Germinal center (tissue), 1 donor: ENCODE results near the gene TSC2.

Experiments used
- DNase-seq: peaks from one replicate; pipeline ENCODE4 v3.0.0; 2012; ENCODE audit warnings: mixed read lengths, low spot score

Gene TSC2

DNA sequence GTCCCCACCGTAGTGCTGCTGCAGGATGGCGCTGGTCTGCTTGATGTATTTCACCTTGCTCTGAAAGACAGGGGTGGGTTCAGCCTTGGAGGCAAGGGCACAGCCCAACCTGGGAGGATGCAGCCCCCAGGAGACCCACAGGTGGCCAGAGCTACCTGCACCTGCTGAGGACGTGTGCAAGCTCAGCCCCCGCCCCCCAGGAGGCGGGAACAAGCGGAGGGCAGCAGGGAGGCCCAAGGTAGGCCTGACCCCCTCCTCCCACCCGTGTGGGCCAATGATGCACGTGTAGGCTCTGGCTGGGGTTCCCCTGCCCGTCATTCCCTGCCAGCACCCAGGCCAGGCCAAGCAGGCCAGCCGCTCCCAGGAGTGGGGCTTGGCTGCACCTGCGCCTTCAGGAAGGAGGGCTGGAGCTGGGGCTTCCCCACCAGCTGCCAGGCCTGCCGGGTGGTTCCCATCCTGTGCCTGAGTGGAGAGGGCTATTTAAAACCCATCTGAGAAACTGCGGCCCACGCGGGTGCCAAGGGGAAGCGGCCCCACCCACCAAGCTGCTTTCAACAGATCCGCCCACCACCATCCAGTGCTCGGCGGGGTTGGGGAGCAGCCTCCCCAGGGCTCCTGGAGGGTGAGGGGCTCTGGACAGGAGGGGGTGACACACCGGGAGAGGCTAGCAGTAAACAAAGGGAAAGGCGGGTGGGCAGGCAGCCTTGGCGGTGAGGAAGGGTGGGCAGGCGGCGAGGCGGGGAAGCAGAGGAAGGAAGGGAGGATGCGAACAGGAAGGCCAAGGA is 3.9 kb upstream of the TSC2 start:
- no peak for DNase-seq

DNA sequence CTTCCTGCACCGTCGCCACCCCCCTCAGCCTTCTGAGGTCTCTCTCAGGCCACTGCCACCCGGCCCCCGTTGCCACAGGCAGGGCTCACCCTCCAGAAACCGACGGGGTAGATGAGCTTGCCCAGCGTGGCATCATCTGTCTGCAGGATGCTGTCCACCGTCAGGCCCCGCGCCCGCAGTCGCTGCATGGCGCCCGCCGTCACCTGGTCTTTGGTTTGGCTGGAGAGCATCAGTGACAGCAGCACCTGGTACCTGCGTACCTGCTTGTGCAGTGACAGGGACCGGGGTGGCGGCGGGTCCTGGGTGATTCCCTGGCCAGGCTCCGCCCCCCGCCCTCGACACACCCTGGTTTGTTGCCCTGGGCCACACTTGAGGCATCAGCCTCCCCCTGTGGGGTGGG is 3.2 kb upstream of the TSC2 start:
- no peak for DNase-seq

DNA sequence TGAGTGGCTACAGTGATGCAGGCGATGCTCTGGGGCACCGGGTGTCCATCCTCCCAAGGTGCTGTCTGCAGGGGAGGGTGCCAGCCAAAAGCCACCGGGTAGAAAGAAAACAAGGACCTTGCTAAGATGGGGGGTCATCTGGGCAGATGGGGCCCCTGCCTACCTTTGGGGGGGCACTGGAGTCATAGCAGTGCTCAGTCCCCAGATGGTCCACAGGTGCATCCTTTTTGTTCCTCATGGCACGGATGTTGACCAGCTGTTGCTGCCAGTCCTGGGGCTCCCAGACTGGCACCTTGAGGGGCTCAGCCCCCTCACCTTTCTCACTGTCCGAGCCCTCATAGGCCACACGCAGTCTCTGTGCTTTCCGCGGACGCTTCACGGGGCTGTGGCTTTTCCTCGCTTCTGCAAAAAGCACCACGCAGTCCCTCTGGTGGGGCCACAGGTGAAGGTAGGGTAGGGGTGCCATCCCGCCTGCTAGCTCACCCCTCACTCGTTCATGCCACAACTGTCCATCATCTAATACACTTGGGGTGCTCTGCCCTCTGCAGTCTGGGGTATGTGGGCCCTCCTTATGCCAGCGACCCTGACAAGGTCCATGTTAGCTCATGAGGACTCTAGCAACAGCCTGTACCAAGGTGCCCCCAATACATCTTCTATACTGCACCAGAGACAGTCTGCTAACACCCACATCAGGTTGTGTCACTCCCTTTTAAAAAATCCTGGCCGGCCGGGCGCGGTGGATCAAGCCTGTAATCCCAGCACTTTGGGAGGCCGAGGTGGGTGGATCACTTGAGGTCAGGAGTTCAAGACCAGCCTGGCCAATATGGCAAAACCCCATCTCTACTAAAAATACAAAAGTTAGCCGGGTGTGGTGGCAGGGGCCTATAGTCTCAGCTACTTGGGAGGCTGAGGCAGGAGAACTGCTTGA is 1.6 kb upstream of the TSC2 start:
- DNase-seq, result no peak

- DNase-seq, result no peak
Observed at GRCh38 chr16:2046893-2047329, 874 bp upstream of the TSC2 start.

DNA sequence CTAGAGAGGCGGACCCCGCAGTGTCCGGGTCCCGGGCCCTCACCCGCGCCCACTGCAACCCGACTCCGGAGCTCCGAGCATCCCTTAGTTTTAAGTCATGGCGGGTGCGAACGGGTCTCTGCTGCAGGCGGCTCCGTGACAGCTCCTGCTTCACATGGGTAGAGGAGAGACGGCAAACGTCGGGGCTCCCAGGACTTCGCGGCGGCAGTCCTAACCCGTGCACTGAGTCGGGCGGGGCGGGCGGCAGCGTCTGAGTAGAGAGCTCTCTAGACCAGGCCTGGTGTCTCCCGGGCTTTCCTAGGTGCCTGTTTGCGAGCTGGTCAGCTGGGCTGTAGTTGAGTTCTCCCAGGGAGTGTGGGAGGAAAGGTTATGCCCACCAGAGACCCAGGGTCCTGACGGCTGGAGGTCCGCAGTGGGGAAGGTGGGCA is 345 bp downstream of the TSC2 start:
- no peak for DNase-seq

DNA sequence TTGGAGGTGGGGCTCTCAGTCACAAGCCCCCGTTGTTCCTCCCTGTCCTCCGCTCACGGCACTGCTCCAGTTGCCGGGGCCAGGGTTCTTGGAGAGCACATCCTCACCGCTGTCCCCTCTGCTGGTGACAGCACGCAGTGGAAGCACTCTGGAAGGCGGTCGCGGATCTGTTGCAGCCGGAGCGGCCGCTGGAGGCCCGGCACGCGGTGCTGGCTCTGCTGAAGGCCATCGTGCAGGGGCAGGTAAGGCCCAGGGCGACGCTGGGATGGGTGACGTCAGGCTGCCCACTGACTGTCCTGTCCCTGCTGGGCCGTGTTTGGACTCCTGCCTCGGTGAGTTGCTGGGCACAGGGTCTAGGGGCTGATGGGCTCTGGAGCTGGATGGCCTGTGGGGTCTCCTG is 5.4 kb downstream of the TSC2 start:
- DNase-seq, result no peak

GRCh38 chr16:2053897-2054296 is 6.1 kb downstream of the TSC2 start:
- no peak for DNase-seq

- DNase-seq, result no peak
Observed at GRCh38 chr16:2054543-2055245, 6.9 kb downstream of the TSC2 start.

DNA sequence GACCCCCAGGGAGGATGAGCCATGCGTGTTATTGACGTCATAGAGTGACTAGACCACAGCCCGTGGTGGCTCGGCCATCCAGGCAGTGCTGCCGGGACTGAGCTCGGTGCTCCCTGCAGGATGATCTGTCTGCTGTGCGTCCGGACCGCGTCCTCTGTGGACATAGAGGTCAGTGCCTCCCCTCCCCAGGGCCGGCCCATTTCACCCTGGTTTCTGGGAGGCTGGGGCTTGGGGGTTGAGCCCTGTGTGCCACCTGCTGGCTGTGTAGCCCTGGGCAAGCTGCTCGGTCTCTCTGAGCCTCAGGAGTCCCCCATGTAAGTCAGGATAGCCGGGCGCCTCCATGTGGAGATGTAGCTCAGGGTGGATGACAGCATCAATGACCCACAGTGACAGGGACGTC is 8.3 kb downstream of the TSC2 start:
- no peak for DNase-seq

GRCh38 chr16:2056681-2057407 is 9.1 kb downstream of the TSC2 start:
- no peak for DNase-seq

DNA sequence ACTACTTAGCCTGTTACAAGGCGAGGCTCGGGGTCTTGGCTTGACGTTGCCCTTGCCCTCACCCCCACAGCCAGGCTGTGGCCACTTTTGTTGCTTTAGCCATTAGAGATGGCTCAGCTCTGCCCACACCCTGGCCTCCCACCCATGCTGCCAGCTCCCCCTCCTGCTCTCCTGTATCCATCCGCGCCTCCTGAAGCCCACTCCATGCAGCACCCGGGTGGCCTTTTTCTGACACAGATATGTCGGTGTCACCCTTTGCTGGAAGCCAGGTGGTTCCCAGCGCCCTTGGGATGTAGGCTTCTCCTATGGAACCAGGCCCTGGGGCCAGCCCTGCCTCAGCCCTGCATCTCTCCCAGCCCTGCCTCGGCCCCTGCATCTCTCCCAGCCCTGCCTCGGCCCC is 9.7 kb downstream of the TSC2 start:
- DNase-seq, result no peak

DNA sequence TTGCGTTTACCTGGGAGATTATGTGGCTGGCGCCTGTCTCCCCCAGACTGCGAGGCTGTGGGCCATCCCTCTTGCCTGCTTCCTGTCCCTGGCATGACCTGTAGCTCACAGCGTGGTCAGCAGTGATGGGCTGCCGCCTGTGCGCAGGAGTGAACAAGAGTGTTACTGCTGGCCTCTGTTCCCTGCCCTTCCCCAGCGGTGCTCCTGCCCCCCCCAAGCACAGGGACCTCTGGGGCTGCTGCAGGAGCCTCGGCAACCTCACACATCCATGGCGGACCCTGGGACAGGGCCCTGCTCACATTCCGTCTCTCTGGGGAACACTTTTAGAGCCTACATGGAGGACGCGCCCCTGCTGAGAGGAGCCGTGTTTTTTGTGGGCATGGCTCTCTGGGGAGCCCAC is 10.6 kb downstream of the TSC2 start:
- no peak for DNase-seq

DNA sequence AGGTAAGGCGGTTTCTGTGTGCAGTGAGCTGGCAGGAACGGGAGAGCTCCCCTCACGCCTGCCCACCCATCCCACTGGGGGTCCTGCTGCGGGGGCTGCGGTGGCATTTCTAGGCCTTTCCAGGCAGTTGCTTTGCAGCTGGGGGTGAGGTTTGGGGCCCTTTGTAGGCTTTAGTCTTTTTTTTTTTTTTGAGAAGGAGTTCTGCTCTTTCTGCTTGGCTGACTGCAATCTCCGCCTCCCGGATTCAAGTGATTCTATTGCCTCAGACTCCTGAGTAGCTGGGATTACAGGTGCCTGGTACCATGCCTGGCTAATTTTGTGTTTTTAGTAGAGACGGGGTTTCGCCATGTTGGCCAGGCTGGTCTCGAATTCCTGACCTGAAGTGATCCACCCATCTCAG is 11.1 kb downstream of the TSC2 start:
- no peak for DNase-seq

DNA sequence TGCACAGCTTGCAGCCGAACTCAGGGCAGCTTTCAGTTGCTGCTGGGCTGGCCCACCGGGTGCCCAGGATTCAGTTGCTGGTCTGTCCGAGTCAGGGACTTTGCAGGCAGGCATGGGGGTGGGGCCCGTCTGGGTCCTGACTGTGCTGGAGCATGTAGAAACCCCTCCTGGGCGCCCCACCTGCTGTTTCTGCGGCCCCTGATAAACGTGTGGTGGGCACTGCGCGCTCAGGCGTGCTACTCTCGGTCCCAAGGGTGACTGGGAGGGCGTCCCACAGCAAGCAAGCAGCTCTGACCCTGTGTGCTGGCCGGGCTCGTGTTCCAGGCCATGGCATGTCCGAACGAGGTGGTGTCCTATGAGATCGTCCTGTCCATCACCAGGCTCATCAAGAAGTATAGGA is 12.6 kb downstream of the TSC2 start:
- no peak for DNase-seq

DNA sequence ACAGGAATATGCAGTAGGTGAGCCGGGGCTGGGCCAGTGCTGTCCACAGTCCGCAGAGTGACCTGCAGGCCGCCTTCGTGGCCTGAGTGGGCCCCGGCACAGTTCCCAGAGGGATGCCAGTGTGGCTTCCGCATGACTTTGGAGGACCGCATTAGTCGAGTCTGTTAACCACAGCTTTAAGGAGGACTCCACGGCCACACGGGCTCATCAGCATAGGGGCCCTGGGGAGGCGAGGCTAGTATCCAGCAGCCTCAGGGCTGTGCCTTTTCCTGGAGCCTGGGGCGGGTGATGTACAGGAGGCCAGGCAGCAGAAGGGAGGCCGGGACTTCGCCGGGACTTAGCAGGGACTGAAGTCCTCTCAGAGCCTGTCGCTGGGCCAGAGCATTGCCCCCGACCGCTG is 13.2 kb downstream of the TSC2 start:
- DNase-seq, result no peak

DNA sequence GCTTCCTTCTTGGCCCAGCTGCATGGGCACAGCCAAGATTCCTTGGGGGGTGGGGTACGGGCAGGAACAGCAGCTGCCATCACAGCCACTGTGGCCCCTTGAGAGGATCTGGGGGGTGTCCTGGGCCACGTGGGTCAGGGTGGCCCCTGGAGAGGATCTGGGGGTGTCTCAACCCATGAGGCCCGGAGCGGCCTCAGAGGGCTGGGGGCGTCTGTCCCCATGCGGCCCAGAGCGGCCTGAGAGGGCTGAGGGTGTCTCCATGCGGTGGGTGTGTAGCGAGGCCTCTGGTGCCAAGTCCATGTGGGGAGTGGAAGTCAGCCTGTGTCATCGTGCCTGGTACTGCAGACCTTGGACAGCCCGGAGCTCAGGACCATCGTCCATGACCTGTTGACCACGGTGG is 13.7 kb downstream of the TSC2 start:
- DNase-seq, result no peak

GRCh38 chr16:2062801-2063200 is 15.0 kb downstream of the TSC2 start:
- no peak for DNase-seq

GRCh38 chr16:2063861-2064260 is 16.1 kb downstream of the TSC2 start:
- DNase-seq, result no peak

DNA sequence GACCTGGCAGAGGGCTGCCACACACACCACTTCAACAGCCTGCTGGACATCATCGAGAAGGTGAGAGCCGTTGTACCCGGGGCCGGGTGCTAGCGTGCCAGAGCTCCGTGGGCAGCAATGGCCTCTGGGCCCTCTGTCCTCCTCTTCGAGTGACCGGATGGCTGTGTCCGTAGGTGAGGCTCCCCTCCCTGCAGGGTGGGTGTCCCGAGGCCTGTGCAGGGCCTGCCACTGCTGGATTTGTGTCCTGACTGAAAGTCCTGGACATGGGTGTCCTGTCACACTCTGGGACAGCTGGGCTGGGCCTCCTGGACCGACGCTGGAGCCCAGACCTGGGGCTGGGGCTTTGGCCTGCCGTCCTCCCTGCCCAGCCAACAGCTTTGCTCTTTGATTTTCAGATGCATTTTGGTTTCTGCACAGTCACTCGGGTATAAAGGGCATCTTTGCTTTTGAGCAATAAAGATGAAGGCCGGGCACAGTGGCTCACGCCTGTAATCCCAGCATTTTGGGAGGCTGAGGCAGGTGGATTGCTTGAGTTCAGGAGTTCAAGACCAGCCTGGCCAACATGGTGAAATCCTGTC is 16.7 kb downstream of the TSC2 start:
- DNase-seq, result no peak

GRCh38 chr16:2066139-2066538 is 18.4 kb downstream of the TSC2 start:
- no peak for DNase-seq
